Adrenal gland (tissue), 12 donors: ENCODE results near the gene PRDM11. TPM values are rescaled to one million over a fixed set of nuclear protein-coding genes. Genes with fewer than 3 reads are reported as not detected.
A peak's percentile ranks its signal among the peaks of the same experiment; 100 is the strongest.

Experiments used
- DNase-seq, 7 donors: peaks; one replicate each; pipeline ENCODE4 v3.0.0-alpha.2; 2019 to 2020
- H3K27ac ChIP-seq, 5 donors: fragments of 200-600 bp; sonication (generic) in 4 of 5; 1 replicate in 3 of 5; 2 replicates in 2 of 5; pipeline versions ENCODE4 v1.5.1 to v1.8.0; 2016 to 2020; ENCODE audit warnings: mild to moderate bottlenecking in 1 of 5
- H3K27me3 ChIP-seq: fragments of 200-600 bp; 2 replicates; pipeline ENCODE4 v1.8.0; 2021
- H3K36me3 ChIP-seq, 2 donors: fragments of 200-600 bp; replicated peaks in 1 of 2; 1 replicate in 1 of 2; 2 replicates in 1 of 2; pipeline versions ENCODE4 v1.5.1 to v1.8.0; 2018 to 2022
- H3K4me1 ChIP-seq, 2 donors: fragments of 200-600 bp; replicated peaks in 1 of 2; 1 replicate in 1 of 2; 2 replicates in 1 of 2; pipeline versions ENCODE4 v1.5.1 to v1.8.0; 2018 to 2021
- H3K4me3 ChIP-seq, 4 donors: fragments of 200-600 bp; sonication (generic) in 3 of 4; one replicate each; pipeline ENCODE4 v1.5.1; 2016 to 2018
- H3K9me3 ChIP-seq, 3 donors: fragments of 200-600 bp; sonication (generic) in 1 of 3; replicated peaks in 1 of 3; 1 replicate in 2 of 3; 2 replicates in 1 of 3; pipeline versions ENCODE4 v1.5.1 to v1.8.0; 2016 to 2021
- POLR2A ChIP-seq, 2 donors: fragments of 450-650 bp; IDR thresholded peaks; one replicate each; pipeline ENCODE4 v1.6.1; 2017; ENCODE audit warnings: antibody characterized with exemption in 2 of 2, mild to moderate bottlenecking in 2 of 2, moderate library complexity in 1 of 2
- WGBS, 4 donors: extraction: QIAGEN DNeasy Blood & Tissue Kit in 2 of 4; methylation state at CpG; one replicate each; pipeline versions ENCODE4 v1.1.5 to v1.1.7; 2013 to 2017; 5-methylcytosine and 5-hydroxymethylcytosine counted together
- intact Hi-C, 2 donors: fragments of 100-400 bp; cut with DNase I; formaldehyde crosslinking; loops; one replicate each; pipeline versions ENCODE4 v1.14.1 to v1.15.0; 2022 to 2023
- polyA plus RNA-seq, 3 donors: library from polyadenylated mRNA; stranded (reverse); fragments of 200-250 nt in 2 of 3; fragments of 350-450 nt in 1 of 3; fragmentation: Illumina TruSeq in 1 of 3; extraction: RNeasy Lipid Tissue Mini Kit (QIAGEN cat#74804) in 1 of 3; gene quantifications; one replicate each; pipeline ENCODE4 v1.2.3, GENCODE V29; 2013 to 2014
- total RNA-seq, 9 donors: library from RNA; depleted of rRNA in 4 of 9; stranded (reverse); fragments of >200 nt in 4 of 9; fragments of 120-200 nt in 1 of 9; fragmentation: NEBNext Ultra II Directional in 1 of 9; extraction: Animal tissue kit (Norgen Biotek cat#: 25700) in 1 of 9; gene quantifications; one replicate each; pipeline versions ENCODE4 v1.1.0 to v1.2.4, GENCODE V29; 2013 to 2023
- TF ChIP-seq, protein P1 (sequence below), 6 experiments: fragments of 450-650 bp in 4 of 6; fragments of 200-600 bp in 2 of 6; sonication (generic) in 1 of 6; IDR thresholded peaks; 1 replicate in 5 of 6; 2 replicates in 1 of 6; pipeline versions ENCODE4 v1.5.1 to v1.8.0; 2016 to 2021; ENCODE audit warnings: antibody characterized with exemption in 6 of 6, mild to moderate bottlenecking in 2 of 6, moderate library complexity in 1 of 6
- donor health status: healthy with polysubstance abuse.
- donor health status: Bipolar disorder and iron deficiency.
- donor health status: DM: yes; HTN: yes; CAD: no.
- donor health status: DM: no; HTN: no; CAD: no.
- donor health status: DM: no; HTN: no; CAD: no.
- donor health status: DM: yes; HTN: yes; CAD: no.

PRDM11 gene
- total and polyA plus RNA-seq, 12 donors: 3.3 to 16.9 (median 11.9) TPM

DNA sequence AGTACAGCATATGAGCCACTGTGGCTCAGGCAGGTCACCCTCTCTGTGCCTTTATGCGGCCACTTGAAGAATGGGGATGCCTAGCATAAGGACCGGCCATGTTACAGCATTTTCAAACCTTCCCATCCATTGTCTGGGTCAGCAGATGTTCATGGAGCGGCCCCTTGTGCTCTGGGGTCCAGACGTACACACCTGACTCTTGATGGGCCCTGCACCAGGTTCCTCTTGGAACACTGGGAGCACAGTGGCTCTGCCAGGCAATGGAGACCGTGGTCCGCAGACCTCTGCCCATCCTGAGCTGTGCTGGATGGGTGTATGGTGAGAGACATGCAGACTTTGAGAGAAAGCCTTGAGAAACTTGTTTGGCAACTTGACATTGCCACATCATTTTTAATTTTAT is 9.8 kb downstream of the PRDM11 start:
- peaks cover 7 to 49% of the 10 kb centered on the region in 2 donors for H3K4me1 ChIP-seq
- peak overlapping the region in 1 of 5 donors; percentile 76 for H3K27ac ChIP-seq
- H3K9me3 ChIP-seq: no peaks in the 10 kb centered on the region
- WGBS, 4 donors: 97 to 100% (median 99%) methylated on average over 4 to 6 of the region's 6 CpGs
- H3K27me3 ChIP-seq: no peaks in the 10 kb centered on the region
- no peak for TF ChIP-seq POLR2A (IDR thresholded peaks at IDR 0.05)
- H3K36me3 ChIP-seq: no peaks in the 10 kb centered on the region
- intact Hi-C loops: no loop called here
- DNase-seq: peak in 1 of 7 donors; percentile 11
- H3K4me3 ChIP-seq: no peak overlapping the region

DNA sequence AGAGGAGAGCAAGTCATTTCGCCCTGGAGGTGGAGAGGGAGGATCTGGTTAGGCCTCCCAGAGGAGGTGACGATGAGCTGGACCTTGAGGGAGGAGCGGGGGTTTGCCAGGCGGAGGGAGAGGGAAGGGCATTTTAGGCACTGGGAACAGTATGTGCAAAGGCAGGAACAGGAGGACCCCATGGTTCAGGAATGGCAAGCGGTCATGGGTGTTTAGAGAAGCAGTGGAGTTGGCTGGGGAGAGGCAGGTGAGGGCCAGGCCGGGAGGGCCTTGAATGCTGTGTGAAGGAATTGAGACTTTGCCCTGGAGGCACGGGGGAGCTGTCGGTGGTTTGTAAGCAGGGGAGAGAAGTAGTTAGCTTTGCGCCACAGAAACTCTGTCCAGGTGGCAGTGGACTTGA is 10.3 kb downstream of the PRDM11 start:
- Histone ChIP-seq H3K9me3 (no peaks in the 10 kb centered on the region), H3K27ac (no peak overlapping the region), H3K4me3 (no peak overlapping the region), H3K27me3 (no peaks in the 10 kb centered on the region), H3K36me3 (no peaks in the 10 kb centered on the region), H3K4me1 (peaks cover 13 to 55% of the 10 kb centered on the region in 2 donors)
- DNase-seq: peak in 1 of 7 donors; percentile 42
- intact Hi-C loops: no loop called here
- TF ChIP-seq, protein P1, sequence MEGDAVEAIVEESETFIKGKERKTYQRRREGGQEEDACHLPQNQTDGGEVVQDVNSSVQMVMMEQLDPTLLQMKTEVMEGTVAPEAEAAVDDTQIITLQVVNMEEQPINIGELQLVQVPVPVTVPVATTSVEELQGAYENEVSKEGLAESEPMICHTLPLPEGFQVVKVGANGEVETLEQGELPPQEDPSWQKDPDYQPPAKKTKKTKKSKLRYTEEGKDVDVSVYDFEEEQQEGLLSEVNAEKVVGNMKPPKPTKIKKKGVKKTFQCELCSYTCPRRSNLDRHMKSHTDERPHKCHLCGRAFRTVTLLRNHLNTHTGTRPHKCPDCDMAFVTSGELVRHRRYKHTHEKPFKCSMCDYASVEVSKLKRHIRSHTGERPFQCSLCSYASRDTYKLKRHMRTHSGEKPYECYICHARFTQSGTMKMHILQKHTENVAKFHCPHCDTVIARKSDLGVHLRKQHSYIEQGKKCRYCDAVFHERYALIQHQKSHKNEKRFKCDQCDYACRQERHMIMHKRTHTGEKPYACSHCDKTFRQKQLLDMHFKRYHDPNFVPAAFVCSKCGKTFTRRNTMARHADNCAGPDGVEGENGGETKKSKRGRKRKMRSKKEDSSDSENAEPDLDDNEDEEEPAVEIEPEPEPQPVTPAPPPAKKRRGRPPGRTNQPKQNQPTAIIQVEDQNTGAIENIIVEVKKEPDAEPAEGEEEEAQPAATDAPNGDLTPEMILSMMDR (IDR thresholded peaks at IDR 0.05): no peak
- no peak for TF ChIP-seq POLR2A (IDR thresholded peaks at IDR 0.05)
- 91 to 98% (median 95%) methylated on average over 9 of the region's 9 CpGs for WGBS, 4 donors

DNA sequence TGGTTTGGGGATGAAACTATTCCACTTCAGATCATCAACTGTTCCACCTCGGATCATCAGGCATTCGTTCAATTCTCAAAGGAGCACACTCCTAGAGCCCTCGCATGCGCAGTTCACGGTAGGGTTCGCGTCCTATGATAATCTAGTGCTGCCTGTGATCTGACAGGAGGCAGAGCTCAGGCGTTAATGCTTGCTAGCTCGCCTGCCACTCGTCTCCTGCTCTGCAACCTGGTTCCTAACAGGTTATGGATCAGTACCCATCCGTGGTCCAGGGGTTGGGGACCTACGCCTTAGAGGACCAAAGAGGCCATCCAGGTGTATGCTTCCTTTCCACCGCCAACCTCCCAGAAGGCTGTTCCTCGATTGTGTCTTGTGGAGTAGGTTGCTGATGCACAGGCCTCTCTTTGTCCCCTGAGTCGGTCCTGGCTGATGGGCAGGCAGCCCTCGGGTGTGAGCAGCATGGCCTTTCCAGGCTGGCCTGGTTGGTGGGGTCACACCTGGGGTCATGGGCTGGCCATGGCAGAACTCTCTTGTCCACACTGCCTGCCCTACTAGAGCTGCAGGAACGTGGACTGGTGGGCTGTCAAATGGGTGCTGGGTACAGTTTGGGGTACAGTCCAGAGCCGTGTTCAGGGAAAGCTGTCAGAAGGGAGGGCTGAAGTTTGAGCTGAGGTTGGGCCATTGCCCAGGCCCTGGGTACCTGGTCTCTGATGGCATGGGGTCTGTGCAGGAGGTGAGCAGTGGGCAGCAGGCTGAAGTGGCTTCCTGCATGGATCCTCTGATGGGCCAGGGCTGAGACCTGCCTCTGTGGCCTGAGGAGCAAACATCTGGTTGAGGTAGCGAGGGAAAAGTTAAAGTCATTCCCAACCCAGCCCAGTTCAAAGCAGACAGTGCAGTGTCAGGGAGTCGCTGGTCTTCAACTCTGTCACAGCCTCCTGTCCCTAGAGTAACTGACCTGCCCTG is 11.1 kb downstream of the PRDM11 start:
- TF ChIP-seq, protein P1 (IDR thresholded peaks at IDR 0.05): no peak
- TF ChIP-seq POLR2A (IDR thresholded peaks at IDR 0.05): no peak
- 85 to 90% (median 87%) methylated on average over 5 to 20 of the region's 20 CpGs for WGBS, 4 donors
- Histone ChIP-seq H3K27me3 (no peaks in the 10 kb centered on the region), H3K36me3 (no peaks in the 10 kb centered on the region), H3K27ac (peak overlapping the region in 2 of 5 donors; percentile 59 to 75), H3K9me3 (no peaks in the 10 kb centered on the region), H3K4me1 (peaks cover 19 to 63% of the 10 kb centered on the region in 2 donors), H3K4me3 (no peak overlapping the region)
- peak in 2 of 7 donors; percentile 9 to 49 for DNase-seq
- intact Hi-C loops: no loop called here

DNA sequence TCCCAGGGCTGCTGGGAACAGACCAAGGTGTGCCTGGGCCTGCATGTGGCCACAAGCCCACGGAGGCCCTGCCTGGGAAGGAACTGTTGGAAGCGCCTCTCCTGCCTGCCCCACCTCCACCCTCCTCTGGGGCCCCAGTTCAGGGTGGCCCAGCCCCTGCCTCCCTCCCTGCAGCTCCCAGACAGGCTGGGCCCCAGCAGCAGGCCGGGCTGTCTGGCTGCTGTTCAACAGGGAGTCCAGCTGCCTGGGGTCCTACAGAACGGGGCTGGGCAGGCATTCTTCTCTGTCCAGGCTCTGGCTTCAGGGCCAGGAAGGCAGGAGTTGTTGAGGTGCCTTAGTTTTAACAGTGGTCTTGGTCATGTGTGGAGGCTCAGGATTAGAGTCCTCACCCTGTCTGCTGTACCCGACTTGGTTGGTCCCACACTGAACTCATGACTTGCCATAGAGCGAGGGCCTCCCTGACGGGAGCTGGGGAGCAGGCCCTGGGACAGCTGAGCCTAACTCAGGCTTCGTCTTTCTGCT is 11.8 kb downstream of the PRDM11 start:
- H3K36me3 ChIP-seq: no peaks in the 10 kb centered on the region
- peak overlapping the region in 2 of 5 donors; percentile 59 to 75 for H3K27ac ChIP-seq
- peak in 2 of 7 donors; percentile 14 to 56 for DNase-seq
- H3K27me3 ChIP-seq: no peaks in the 10 kb centered on the region
- WGBS, 4 donors: 58 to 77% (median 61%) methylated on average over 6 to 8 of the region's 8 CpGs
- H3K4me3 ChIP-seq: no peak overlapping the region
- intact Hi-C loops: no loop called here
- H3K4me1 ChIP-seq: peaks cover 19 to 69% of the 10 kb centered on the region in 2 donors
- TF ChIP-seq, protein P1 (IDR thresholded peaks at IDR 0.05): no peak
- no peak for TF ChIP-seq POLR2A (IDR thresholded peaks at IDR 0.05)
- H3K9me3 ChIP-seq: no peaks in the 10 kb centered on the region
